Renal pelvis (tissue), 4 donors: ENCODE data around the gene TM9SF3. TPM values are rescaled to one million over a fixed set of nuclear protein-coding genes. Genes with fewer than 3 reads are reported as not detected.

Experiments
- DNase-seq: peaks from one replicate; pipeline ENCODE4 v3.0.0-alpha.2; 2013
- polyA plus RNA-seq, 3 donors: library from polyadenylated mRNA; unstranded; fragments of 120-200 nt; gene quantifications; one replicate each; pipeline ENCODE4 v1.2.1, GENCODE V29; 2013; ENCODE audit not compliant: insufficient read length in 3 of 3

Gene TM9SF3
- polyA plus RNA-seq, 3 donors, result 172 to 194 (median 185) TPM

- peak; percentile 5 for DNase-seq
Observed at GRCh38 chr10:96513305-96513697, 73.5 kb downstream of the TM9SF3 start.

GRCh38 chr10:96512524-96513304 is 74.1 kb downstream of the TM9SF3 start:
- DNase-seq, result peak; percentile 14

- peak; percentile 30 for DNase-seq
Observed at GRCh38 chr10:96511044-96511945, 75.5 kb downstream of the TM9SF3 start.

GRCh38 chr10:96509017-96509641 is 77.7 kb downstream of the TM9SF3 start:
- DNase-seq, result peak; percentile 42

GRCh38 chr10:96507044-96507443 is 79.8 kb downstream of the TM9SF3 start:
- no peak for DNase-seq

GRCh38 chr10:96505150-96506136 is 81.4 kb downstream of the TM9SF3 start:
- no peak for DNase-seq

GRCh38 chr10:96502561-96503282 is 84.1 kb downstream of the TM9SF3 start:
- DNase-seq, result peak; percentile 37

GRCh38 chr10:96501985-96502384 is 84.8 kb downstream of the TM9SF3 start:
- DNase-seq, result no peak

GRCh38 chr10:96500519-96500918 is 86.3 kb downstream of the TM9SF3 start:
- DNase-seq, result no peak

GRCh38 chr10:96500050-96500449 is 86.8 kb downstream of the TM9SF3 start:
- no peak for DNase-seq

- DNase-seq, result no peak
Observed at GRCh38 chr10:96497391-96497790, 89.4 kb downstream of the TM9SF3 start.

- peak; percentile 60 for DNase-seq
Observed at GRCh38 chr10:96496281-96496925, 90.4 kb downstream of the TM9SF3 start.

GRCh38 chr10:96495544-96495943 is 91.3 kb downstream of the TM9SF3 start:
- no peak for DNase-seq

- DNase-seq, result no peak
Observed at GRCh38 chr10:96494694-96495093, 92.1 kb downstream of the TM9SF3 start.

GRCh38 chr10:96493871-96494525 is 92.8 kb downstream of the TM9SF3 start:
- no peak for DNase-seq

GRCh38 chr10:96493254-96493653 is 93.6 kb downstream of the TM9SF3 start:
- no peak for DNase-seq

- no peak for DNase-seq
Observed at GRCh38 chr10:96491303-96491702, 95.5 kb downstream of the TM9SF3 start.

- no peak for DNase-seq
Observed at GRCh38 chr10:96488161-96488935, 98.5 kb downstream of the TM9SF3 start.
